GM12878 (cell line): Measurements from ENCODE around the gene WWOX.

Experiments
- NFXL1 ChIP-seq: fragments of 450-650 bp; IDR thresholded peaks from 2 replicates; pipeline ENCODE4 v1.6.1; 2017; ENCODE audit warnings: antibody characterized with exemption, mild to moderate bottlenecking, borderline replicate concordance
- NR2F1 ChIP-seq: fragments of 450-650 bp; conservative IDR thresholded peaks from 2 replicates; pipeline ENCODE4 v1.6.1; 2017; ENCODE audit warnings: mild to moderate bottlenecking
- PAX8 ChIP-seq: fragments of 450-650 bp; IDR thresholded peaks from 2 replicates; pipeline ENCODE4 v1.6.1; 2017; ENCODE audit warnings: mild to moderate bottlenecking, moderate library complexity
- TCF3 ChIP-seq: IDR thresholded peaks from 2 replicates; pipeline ENCODE4 v1.6.1; 2012; ENCODE audit warnings: low read depth, mild to moderate bottlenecking, low read length, borderline replicate concordance; ENCODE audit not compliant: insufficient read depth

- TF ChIP-seq PAX8, result no peak
- no peak for TF ChIP-seq NR2F1
- no peak for TF ChIP-seq NFXL1
- no peak for TF ChIP-seq TCF3
Measured at GRCh38 chr16:78217276-78217675, 117.8 kb downstream of the WWOX start.
